Thoracic aorta (tissue), 2 donors: ENCODE data around the gene TXNDC12. TPM values are rescaled to one million over a fixed set of nuclear protein-coding genes. Genes with fewer than 3 reads are reported as not detected.
"Not testable (repeated sequence)": the region's sequence is repeated elsewhere in the genome, so short reads cannot be mapped to it uniquely, and the experiment has no call there.

ENCODE experiments used
- ATAC-seq: fragments of 150-250 bp; one replicate; pipeline ENCODE4 v1.8.0; 2017; ENCODE audit warnings: low read depth; ENCODE audit not compliant: insufficient number of reproducible peaks, low FRiP score
- DNase-seq: peaks from one replicate; pipeline ENCODE4 v3.0.0-alpha.2; 2020; ENCODE audit warnings: low spot score
- H3K27ac ChIP-seq, 2 donors: fragments of 200-600 bp; sonication (generic); 1 replicate in 1 of 2; 2 replicates in 1 of 2; pipeline ENCODE4 v1.5.1; 2016; ENCODE audit warnings: mild to moderate bottlenecking in 2 of 2, moderate library complexity in 2 of 2
- H3K27me3 ChIP-seq: fragments of 200-600 bp; sonication (generic); replicated peaks from 2 replicates; pipeline ENCODE4 v1.6.0; 2016; ENCODE audit warnings: mild to moderate bottlenecking; ENCODE audit not compliant: insufficient read depth
- H3K36me3 ChIP-seq: fragments of 200-600 bp; sonication (generic); one replicate; pipeline ENCODE4 v1.5.1; 2016
- H3K4me1 ChIP-seq, 2 donors: fragments of 200-600 bp; sonication (generic); 1 replicate in 1 of 2; 2 replicates in 1 of 2; pipeline versions ENCODE4 v1.5.1 to v1.6.0; 2016; ENCODE audit warnings: low read depth in 2 of 2, mild to moderate bottlenecking in 1 of 2; ENCODE audit not compliant: control insufficient read depth in 1 of 2
- H3K4me3 ChIP-seq: fragments of 200-600 bp; sonication (generic); 2 replicates; pipeline ENCODE4 v1.5.1; 2016; ENCODE audit warnings: mild to moderate bottlenecking
- H3K9me3 ChIP-seq: fragments of 200-600 bp; sonication (generic); 2 replicates; pipeline ENCODE4 v1.5.1; 2016
- CTCF ChIP-seq: fragments of 200-600 bp; sonication (generic); IDR thresholded peaks from one replicate; pipeline ENCODE4 v1.5.1; 2019; ENCODE audit warnings: antibody characterized with exemption
- total RNA-seq, 2 donors: library from RNA; depleted of rRNA; stranded (reverse); fragments of >200 nt; gene quantifications; one replicate each; pipeline versions ENCODE4 v1.1.0 to v1.2.3, GENCODE V29; 2016

TXNDC12 gene
- total RNA-seq, 2 donors from 2014 or later, result 22.3 to 53.8 TPM

- H3K27ac ChIP-seq, result no peak overlapping the region
- no peaks in the 10 kb centered on the region for H3K4me1 ChIP-seq
- H3K4me3 ChIP-seq, result no peak overlapping the region
- H3K9me3 ChIP-seq, result no peaks in the 10 kb centered on the region
- no peaks in the 10 kb centered on the region for H3K36me3 ChIP-seq
- H3K27me3 ChIP-seq, result no peaks in the 10 kb centered on the region
- no peak for TF ChIP-seq CTCF
- DNase-seq, result no peak
- no peak for ATAC-seq
These were observed 25.0 kb upstream of the TXNDC12 start for GRCh38 chr1:52080014-52080415.

GRCh38 chr1:52077277-52077676, 22.3 kb upstream of the TXNDC12 start:
- not testable (repeated sequence) for ATAC-seq, H3K9me3 ChIP-seq, H3K4me1 ChIP-seq, H3K27me3 ChIP-seq, DNase-seq, H3K4me3 ChIP-seq, H3K27ac ChIP-seq, H3K36me3 ChIP-seq

- Histone ChIP-seq H3K4me1 (no peaks in the 10 kb centered on the region), H3K4me3 (no peak overlapping the region), H3K27me3 (no peaks in the 10 kb centered on the region), H3K9me3 (no peaks in the 10 kb centered on the region), H3K27ac (no peak overlapping the region), H3K36me3 (peaks cover 2% of the 10 kb centered on the region)
- TF ChIP-seq CTCF, result no peak
- ATAC-seq (no peak), DNase-seq (no peak)
These were observed 17.3 kb upstream of the TXNDC12 start for GRCh38 chr1:52072291-52072690.

GRCh38 chr1:52070704-52071103, 15.7 kb upstream of the TXNDC12 start:
- H3K27ac ChIP-seq, result no peak overlapping the region
- H3K9me3 ChIP-seq, result no peaks in the 10 kb centered on the region
- H3K36me3 ChIP-seq, result peaks cover 13% of the 10 kb centered on the region
- H3K4me1 ChIP-seq, result no peaks in the 10 kb centered on the region
- DNase-seq (no peak), ATAC-seq (no peak)
- H3K27me3 ChIP-seq, result no peaks in the 10 kb centered on the region
- TF ChIP-seq CTCF, result no peak
- no peak overlapping the region for H3K4me3 ChIP-seq

- ATAC-seq, result no peak
- Histone ChIP-seq H3K27me3 (no peaks in the 10 kb centered on the region), H3K27ac (no peak overlapping the region), H3K4me1 (peaks cover 0 to 13% of the 10 kb centered on the region in 2 donors), H3K4me3 (no peak overlapping the region), H3K9me3 (no peaks in the 10 kb centered on the region), H3K36me3 (peaks cover 38% of the 10 kb centered on the region)
- no peak for TF ChIP-seq CTCF
- no peak for DNase-seq
These were observed 8.2 kb upstream of the TXNDC12 start for GRCh38 chr1:52063192-52063591.

GRCh38 chr1:52060822-52061221, 5.8 kb upstream of the TXNDC12 start:
- peaks cover 5 to 28% of the 10 kb centered on the region in 2 donors for H3K4me1 ChIP-seq
- no peaks in the 10 kb centered on the region for H3K27me3 ChIP-seq
- no peaks in the 10 kb centered on the region for H3K9me3 ChIP-seq
- no peak overlapping the region for H3K4me3 ChIP-seq
- peaks cover 28% of the 10 kb centered on the region for H3K36me3 ChIP-seq
- TF ChIP-seq CTCF, result no peak
- DNase-seq (no peak), ATAC-seq (no peak)
- no peak overlapping the region for H3K27ac ChIP-seq
